ENCODE results near the gene PFDN2.
A peak's percentile ranks its signal among the peaks of the same experiment; 100 is the strongest.
"Not testable (repeated sequence)": the region's sequence is repeated elsewhere in the genome, so short reads cannot be mapped to it uniquely, and the experiment has no call there.

The PFDN2 gene

GRCh38 chr1:161079436-161080110 is 38.3 kb downstream of the PFDN2 start:
- DNase-seq: no peak

- DNase-seq: no peak
These were observed 40.4 kb downstream of the PFDN2 start for GRCh38 chr1:161077426-161077825.

- no peak for DNase-seq
These were observed 41.4 kb downstream of the PFDN2 start for GRCh38 chr1:161076410-161076809.

- DNase-seq: no peak
These were observed 43.0 kb downstream of the PFDN2 start for GRCh38 chr1:161074676-161075368.

GRCh38 chr1:161073474-161074121 is 44.2 kb downstream of the PFDN2 start:
- DNase-seq: no peak

- no peak for DNase-seq
These were observed 44.9 kb downstream of the PFDN2 start for GRCh38 chr1:161072751-161073449.

- peak; percentile 62 for DNase-seq
These were observed 45.9 kb downstream of the PFDN2 start for GRCh38 chr1:161071886-161072371.

GRCh38 chr1:161070761-161071160 is 47.1 kb downstream of the PFDN2 start:
- DNase-seq: no peak

- DNase-seq: peak; percentile 93
These were observed 48.0 kb downstream of the PFDN2 start, which contains the start of gene ARHGAP30 for GRCh38 chr1:161069731-161070270. Gene ARHGAP30, minus strand, starts transcription at chr1:161069891. Its CDS starts 267 bp downstream, at chr1:161069624.

- DNase-seq: no peak
These were observed 48.6 kb downstream of the PFDN2 start for GRCh38 chr1:161069241-161069640.

- DNase-seq: peak; percentile 93
These were observed 49.3 kb downstream of the PFDN2 start for GRCh38 chr1:161068306-161069234.

GRCh38 chr1:161066694-161067093 is 51.1 kb downstream of the PFDN2 start:
- DNase-seq: no peak

- not testable (repeated sequence) for DNase-seq
These were observed 52.2 kb downstream of the PFDN2 start for GRCh38 chr1:161065681-161066080.

- not testable (repeated sequence) for DNase-seq
These were observed 53.9 kb downstream of the PFDN2 start for GRCh38 chr1:161063936-161064335.

- no peak for DNase-seq
These were observed 56.4 kb downstream of the PFDN2 start for GRCh38 chr1:161061419-161061818.

- no peak for DNase-seq
These were observed 58.5 kb downstream of the PFDN2 start for GRCh38 chr1:161059293-161059692.

GRCh38 chr1:161054805-161055204 is 63.0 kb downstream of the PFDN2 start:
- no peak for DNase-seq

- DNase-seq: no peak
These were observed 63.6 kb downstream of the PFDN2 start for GRCh38 chr1:161054232-161054631.

GRCh38 chr1:161052899-161053298 is 64.9 kb downstream of the PFDN2 start:
- DNase-seq: no peak

- no peak for DNase-seq
These were observed 66.6 kb downstream of the PFDN2 start for GRCh38 chr1:161051219-161051618.

All from GDM1 (cell line).